Stimulated activated CD8-positive, alpha-beta memory T cell treated with anti-CD3 and anti-CD28 coated beads, Interleukin-7, amount 100 ng/mL, for 24 hours (primary cell): ENCODE data around the gene NFAM1.

Experiments used
- DNase-seq: peaks from one replicate; pipeline ENCODE4 v3.0.0-alpha.2; 2020; ENCODE audit warnings: low read depth

Gene NFAM1

DNA sequence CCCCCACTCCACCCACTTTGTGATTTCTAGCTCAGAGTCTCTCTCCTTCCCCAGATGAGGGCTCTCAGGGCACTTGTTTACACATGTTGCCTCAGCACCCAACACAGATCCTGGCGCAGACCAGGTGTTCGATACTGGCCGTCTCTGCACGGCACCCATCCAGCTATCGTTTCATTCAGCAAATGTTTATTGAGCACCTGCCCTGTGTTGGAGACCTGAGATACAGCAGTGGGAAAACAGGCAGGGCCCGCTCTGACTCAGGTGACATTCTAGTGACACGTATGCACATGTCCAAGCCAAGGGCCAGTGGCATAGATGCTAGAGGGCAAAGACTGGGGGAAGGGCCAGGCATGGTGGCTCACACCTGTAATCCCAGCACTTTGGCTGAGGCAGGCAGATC is 71.9 kb downstream of the NFAM1 start:
- no peak for DNase-seq

DNA sequence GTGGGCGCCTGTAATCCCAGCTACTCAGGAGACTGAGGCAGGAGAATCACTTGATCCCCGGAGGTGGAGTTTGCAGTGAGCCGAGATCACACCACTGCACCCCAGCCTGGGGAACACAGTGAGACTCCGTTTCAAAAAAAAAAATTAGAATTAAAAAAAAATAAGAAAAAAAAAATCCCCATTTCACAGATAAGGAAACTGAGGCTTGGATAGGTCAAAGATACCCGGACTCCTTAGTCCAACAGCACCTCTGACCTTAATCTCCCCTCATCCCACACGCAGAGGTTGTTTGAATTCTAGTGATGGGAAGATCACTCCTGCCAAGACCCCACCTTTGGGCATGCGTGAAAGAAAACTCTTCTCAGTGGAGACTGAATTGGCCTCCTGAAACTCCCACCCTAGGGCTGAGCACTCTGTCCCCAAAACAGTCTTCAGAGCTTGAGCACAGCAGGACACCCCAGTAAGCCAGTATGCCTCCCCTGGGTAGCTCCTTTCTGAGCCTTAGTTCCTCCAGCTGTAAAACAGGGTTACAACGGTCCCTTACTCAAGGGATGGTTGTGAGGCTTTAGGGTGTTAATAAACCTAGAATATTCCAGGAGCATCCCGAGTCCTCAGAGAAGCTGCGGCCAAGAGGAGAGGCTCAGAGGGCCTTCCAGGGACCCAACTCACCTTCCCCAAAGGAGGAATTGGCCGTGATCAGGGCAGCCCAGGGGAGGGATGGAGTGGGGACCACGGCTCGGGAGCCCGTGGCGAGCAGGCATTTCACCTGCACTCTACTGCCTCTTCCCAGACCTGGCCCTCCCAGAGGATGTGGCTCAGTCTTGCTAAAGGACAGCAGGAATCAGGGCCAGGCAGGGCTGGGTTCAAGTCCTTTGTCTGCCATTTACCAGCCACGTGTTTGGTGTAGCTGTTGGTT is 73.3 kb downstream of the NFAM1 start:
- no peak for DNase-seq

DNA sequence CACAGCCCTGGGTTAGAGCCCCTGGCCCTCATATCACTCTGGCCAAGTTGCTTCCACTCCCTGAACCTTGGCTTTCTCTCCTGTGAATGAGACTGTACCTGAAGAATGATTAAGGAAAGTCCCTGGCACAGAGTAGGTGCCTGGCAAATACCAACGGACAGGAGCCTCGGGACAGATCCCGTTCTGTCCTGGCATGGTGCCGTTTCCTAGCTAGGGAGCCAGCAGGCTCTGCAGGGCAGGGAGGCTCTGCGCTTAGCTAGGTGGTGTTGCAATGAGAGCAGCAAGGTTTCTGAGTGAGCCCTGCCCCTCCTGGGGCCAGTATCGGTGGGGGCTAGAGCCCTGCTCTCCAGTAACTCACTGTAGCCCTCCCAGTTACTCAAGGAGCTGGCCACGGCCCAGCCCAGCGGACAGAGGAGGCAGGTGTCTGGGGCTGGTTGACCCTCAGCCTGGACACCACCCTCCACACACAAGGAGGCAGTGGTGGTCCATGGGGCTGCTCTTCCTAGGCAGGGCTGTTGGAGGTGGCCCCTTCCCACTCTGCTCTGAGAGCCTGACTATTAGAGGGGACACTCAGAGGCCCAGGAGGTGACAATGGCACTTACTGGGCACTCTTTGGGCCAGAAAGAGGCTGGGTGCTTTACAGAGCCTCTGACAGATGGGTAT is 74.4 kb downstream of the NFAM1 start:
- DNase-seq, result no peak

DNA sequence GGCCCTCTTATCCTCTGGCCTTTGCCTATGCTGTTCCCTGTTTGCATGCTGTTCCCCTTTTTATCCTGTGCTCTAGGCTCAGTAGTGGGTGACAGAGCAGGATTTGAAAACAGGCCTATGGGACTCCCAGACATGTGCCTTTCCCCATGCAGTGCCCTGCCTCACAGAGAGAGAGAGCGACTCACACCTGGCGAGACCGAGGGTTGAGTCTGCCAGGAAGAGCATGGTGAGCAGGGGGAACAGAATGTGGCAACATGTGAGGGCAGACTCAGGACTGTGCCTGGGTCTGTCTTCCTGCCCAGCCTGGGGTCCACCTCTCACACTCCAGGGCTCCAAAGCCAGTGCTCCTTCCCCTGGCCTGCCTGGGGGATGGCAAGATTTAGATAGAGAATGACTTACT is 75.0 kb downstream of the NFAM1 start:
- no peak for DNase-seq

DNA sequence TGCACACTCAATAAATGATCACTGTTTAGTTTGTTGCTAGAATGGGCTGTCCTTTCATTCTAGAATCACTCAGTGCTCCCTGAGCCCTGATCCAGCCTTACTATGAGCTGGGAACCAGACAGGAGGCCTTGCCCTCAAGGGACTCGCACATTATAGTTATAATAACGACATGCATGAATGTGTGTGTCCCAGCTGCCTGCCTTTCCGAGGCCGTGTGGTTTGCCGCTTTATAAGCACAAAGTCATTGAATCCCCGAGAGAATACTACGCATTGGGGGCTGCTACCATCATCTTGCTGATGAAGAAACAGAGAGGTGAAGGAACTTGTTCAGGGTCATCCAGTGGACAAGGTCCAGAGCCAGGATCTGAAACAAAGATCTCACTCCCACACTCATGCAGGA is 75.7 kb downstream of the NFAM1 start:
- DNase-seq, result no peak

DNA sequence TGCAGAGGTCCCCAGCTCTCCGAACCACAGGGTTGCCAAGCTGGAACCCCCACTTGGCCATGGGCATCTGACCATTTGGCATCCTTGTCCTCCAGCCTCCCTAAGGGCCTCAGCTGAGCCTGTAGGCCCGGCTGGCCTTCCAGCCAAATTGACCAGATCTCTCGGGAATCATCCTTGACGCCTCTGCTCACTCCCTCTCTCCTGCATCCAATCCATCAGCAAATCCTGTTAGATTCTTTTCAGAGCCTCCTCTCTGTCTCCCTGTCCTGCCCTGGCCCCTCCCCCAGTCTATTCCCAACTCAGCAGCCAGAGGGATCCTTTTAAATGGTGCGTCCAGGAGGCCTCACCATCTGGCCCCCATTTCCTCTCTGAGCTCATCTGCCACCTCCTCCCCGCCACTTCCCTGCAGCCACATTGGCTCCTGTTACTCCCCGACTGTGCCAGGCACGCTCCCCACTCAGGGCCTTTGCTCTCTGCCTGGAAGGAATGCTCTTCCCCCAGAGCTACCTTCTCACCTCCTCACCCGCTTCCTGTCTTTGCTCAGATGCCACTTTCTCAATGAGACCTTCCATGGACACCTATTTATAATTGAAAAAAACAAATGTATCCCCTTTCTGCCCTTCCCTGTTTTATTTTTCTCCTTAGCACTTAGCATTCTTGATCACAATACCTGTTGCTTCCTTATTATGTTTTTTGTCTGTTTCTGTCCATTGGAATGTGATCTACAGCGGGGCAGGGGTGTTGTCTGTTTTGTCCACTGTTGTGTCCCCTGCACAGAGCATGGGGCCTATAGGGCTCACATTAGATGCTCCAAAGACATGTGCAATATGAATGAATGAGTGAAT is 78.1 kb downstream of the NFAM1 start:
- DNase-seq, result no peak

DNA sequence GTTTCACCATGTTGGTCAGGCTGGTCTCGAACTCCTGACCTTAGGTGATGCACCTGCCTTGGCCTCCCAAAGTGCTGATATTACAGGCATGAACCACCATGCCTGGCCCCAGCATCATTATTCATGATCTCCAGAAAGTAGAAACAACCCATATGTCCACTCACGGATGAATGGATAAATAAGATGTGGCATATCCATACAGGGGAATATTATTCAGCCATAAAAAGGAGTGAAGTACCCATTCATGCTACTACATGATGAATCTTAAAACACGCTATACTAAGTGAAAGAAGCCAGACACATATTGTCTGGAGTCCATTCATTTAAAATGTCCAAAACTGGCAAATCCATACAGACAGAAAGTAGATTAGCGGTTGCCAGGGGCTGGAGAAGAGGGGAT is 81.8 kb downstream of the NFAM1 start:
- no peak for DNase-seq

DNA sequence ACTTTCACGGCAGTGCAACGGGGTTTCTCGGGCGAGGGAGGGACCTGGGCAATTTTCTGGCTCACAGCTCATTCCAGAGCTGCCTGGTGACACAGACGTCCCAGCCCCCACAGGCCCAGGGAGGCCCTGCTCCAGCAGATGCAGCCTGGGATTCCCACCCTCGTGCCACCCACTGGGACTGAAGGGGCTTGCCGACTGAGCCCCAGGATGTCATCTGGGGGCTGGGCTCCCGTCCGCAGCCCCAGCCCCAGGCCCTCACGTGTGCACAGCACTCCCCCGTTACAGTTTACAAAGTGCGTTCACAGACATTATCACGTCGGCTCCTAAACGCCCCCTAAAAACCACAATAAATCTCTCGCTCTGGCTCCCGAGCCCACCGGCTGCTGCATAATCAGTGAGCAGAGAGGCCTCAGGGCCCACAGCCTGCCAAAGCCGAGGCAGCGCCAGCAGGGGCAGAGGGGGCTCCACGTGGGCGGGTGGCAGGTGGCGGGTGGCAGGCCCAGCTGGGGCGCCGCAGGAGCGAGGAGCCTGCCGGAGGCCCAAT is 84.8 kb downstream of the NFAM1 start:
- no peak for DNase-seq

DNA sequence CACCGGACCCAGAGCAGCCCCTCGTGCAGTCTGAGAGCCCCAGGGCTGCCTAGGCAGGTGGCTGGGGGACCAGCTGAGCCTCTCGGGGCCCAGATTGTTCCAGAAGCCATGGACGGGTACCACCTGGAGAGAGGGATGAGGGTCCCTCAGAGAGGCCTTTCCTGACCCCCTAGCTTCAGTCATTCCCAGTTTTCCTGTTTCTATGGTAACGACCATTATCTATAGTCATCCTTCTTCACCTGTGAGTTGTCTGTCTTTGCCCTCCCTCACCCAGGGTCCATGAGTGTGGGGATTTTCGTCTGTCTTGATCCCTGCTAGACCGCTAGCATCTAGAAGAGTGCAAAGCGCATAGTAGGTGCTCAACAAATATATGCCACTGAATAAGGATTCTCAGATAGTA is 85.5 kb downstream of the NFAM1 start:
- no peak for DNase-seq

DNA sequence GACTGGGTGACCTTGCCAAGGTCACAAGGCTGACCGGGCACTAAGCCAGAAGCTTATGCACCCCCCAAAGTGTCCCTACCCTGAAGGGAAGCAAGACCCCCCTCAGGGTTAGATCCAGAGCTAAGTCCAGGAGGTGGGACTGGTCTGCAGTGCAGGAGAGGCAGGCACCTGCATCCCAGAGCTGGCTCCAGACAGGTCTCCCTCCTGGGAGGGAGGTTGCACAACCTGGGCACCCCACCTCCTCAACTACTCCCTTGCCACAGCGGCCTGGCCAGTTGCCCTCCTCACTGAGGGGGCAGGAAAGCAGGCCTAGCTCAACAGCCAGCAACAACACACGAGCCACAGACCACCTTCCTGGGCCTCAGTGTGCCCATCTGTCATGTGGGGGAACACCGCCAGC is 86.7 kb downstream of the NFAM1 start:
- DNase-seq, result no peak

DNA sequence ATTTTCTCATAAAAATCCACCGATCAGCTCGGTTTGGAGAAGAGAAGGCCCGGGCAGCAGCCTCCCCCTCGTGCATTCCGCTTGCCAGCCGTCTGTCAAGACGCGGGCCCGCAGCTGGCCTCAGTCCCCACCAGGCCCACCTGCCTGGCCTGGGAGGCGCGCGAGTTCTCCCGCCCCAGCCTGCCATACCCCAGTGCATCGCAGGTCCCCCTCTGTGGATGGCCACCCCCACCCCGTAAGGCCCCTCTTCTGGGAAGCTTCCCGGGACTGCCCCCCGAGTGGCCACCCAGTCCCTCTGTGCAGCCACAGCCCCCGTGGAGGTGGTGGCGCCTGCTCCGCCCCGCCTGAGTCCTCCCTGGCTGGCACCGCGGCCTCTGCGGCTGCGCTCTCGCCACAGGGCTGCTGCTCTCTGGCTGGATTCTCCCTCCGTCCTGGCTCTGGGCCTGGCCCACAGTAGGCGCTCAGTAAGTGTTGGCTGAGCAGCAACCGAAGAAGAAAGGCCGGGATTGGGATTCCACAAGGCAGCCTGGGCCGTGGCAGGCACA is 87.8 kb downstream of the NFAM1 start:
- DNase-seq, result no peak

DNA sequence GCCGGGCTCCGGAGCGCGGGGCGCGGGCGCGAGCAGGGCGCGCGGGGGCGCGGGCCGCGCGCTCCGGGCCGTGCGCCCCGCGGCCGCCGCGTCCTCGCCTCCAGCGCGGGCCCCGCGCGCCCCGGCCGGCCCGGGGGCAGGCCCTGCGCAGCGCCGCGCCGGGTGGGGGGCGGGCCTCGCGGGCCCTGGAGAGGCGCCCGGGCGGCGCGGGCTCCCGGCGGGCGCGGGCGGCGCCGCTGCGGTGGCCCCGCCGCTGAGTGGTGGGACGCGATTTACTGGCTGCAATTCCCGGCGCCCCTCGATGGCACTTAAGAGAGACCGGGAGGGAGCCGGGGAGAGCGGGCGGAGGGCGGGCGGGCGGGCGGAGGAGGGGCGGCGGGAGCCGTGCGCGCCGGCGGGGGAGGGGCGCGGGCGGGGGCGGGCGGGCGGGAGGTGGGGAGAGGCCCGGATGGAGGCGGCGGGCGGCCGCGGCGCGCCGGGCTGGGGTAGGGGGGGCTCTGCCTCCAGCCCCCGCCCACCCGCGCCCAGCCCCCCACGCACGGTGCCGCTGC is 88.6 kb downstream of the NFAM1 start:
- no peak for DNase-seq

DNA sequence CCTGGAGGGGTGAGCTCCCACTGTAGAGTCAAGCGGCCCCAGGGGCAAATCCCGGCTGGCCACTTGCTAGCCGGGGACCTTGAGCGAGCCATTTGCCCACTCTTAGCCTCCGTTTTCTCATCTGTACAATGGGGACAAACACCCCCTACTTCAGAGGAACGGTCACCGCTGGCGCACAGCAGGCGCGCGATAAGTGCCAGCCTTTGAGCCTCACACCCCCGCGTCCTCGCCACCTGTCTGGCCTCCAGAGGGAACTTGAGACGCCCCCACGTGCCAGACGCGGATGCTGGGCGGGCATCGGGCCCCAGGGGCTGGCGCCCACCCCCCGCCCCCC is 89.1 kb downstream of the NFAM1 start:
- DNase-seq, result no peak

DNA sequence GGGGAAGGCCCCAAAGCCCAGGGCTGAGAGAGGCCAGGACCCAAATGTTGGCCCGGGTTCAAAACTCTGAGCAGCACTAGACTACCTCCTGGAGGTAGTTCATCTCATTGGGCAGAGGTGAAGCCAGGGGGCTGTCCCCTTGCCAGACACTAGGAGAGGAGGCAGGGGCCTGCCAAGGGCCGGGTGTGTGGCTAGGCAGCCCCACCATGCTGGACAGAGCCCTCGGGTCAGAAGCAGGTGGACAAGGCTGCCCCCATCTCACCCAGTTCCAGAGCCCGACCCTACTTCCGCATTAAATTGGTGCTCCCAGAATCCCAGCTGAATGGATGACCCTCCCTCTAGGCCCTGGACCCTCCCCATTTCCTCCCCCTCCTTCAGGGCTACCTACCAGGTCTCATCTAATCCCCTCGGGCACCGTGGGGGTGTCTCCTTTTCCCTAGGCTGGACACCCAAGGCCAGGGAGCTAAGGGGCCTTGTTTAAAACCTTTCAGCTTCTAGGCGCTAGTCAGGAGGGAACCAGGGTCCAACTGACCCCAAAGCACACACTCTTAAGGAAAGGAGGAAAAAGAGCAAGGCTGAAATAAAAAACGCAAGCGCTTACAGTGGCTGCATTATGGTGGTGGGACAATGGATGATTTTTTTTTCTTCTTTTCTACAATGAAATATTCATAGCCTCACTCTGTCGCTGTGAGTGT is 89.6 kb downstream of the NFAM1 start:
- no peak for DNase-seq

DNA sequence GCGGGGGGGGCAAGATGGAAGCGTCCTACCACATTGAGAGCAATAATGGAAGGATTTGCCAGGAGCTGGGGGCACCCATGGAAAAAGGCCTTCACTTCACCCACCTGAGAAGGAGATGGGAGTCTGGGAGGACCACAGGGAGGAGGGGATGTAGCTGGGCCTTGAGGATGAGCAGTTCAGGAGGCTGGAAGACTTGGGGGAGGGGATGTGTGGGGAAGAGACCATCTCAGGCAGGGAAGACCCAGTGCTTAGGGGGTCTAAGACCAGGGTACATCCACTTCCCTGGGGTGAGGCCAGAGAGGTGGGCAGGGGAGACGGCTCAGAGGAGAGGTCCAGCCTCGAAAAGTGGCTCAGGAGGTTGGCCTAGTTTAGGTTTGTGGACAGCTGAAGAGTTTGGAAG is 90.4 kb downstream of the NFAM1 start:
- no peak for DNase-seq

DNA sequence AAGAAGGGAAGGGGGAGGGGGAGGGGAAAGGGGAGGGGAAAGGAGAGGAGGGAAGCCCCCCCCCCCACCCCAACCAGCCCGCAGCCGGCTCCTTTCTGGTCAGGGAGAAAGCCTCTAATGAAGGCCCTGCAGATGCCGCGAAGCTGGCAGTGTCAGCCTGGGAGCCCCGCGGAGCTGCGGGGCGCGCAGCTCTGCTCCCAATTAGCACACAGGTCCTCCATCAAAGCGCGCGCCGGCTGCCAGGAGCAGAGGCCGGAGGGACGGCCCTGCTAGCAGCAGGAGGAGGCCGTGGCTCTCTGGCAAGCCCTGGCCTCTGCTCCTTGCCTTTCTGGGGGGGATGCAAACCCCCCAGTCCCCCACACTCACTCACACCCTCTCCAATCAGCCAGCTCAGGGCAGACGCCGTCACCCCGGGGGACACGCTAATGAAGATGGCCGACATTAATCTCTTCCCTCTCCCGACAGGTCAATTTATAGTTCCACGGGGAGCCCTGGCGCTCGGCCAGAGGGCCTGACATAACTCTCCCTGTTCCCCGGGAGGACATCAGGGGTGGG is 91.3 kb downstream of the NFAM1 start:
- DNase-seq, result no peak

DNA sequence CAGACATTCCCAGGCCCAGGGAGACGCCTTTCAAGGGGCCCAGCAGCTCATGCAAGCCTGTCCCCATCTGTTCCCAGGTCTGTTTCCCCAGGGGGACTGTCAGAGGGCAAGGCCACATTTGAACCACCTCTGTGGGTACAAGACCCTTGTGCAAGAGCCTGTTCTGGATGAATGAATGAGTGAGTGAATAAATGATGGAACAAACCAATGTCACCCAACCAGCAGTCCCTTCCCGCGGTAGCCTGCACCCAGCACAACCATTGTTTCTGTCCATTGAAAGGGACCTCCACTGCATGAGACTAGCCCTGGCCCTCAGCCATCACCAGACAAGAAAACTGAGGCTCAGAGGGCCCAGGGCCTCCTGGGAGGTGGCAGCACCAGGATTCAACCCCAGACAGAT is 92.1 kb downstream of the NFAM1 start:
- no peak for DNase-seq

DNA sequence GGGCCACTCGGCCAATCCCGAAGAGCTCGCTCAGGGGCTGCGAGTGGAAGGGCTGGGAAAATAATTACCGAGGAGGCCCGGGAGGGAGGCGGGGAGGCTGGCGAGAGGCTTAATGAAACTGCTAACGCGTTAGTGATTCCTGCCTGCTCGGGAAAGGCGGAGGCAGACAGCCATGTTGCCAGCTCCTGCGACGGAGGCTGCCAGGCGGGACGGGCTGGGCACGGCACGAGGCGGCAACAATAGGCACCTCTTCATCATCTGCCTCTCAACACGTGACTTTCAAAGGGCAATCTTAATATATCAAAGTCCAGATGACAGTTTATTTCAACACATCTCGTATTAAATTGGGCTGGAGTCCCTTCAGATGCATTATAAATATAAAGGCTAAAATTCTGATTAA is 93.7 kb downstream of the NFAM1 start:
- no peak for DNase-seq

DNA sequence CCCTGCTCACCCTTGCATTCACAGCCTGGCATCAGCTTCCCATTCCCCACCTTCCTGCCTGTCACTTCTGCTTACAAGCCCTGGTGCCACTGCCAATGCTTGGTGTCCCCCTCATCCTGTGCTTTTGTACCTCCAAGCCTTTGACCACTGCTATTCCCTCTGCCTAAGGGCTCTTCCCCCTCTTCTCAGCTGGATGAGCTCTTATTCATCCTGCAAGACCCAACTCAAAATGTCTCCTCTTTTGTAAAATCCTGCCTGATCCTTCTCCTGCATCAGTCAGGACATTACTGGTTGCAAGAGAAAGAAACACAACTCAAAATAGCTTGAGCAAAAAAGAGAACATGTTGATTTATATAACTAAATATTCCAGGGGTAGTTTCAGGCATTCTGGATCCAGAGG is 94.8 kb downstream of the NFAM1 start:
- DNase-seq, result no peak

DNA sequence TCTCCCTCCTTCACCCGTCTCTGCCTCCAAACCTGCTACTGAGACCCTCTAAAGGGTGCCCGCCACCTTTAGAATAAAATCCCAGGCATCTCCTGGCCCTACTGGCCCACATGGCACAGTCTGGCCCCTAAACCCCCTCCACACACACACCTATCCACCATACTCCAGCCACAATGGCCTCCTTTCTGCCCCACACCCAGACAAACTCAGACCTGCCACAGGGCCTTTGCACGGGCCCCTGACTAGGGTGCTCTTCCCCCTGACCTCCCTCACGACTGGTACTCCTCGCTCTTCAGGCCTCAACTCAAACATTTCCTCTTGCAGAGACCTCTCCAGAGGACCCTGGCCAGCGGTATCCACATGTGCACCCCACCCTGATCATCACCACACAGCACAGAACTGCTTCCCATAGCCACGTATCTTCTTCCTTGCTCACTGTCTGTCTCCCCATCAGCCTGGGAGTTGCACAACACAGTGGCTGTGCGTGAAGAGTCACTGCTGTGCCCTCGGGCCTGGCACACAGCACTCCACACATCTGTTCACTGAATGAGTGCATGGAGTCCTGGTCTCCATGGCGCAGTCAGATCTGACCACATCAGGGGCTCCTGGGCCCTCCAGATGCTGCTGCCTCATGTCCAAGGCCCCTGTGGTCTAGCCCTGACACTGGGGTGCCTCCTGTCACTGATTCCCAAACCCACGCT is 95.5 kb downstream of the NFAM1 start:
- no peak for DNase-seq
